GM23248 (cell line): Measurements from ENCODE around the gene GPX4.

Experiments used
- EZH2 ChIP-seq: fragments of 200-600 bp; sonication (generic); IDR thresholded peaks from 2 replicates; pipeline ENCODE4 v1.6.1; 2018; ENCODE audit warnings: antibody characterized with exemption, mild to moderate bottlenecking; ENCODE audit not compliant: insufficient read depth, poor library complexity, severe bottlenecking
- EZH2phosphoT487 ChIP-seq: fragments of 200-600 bp; sonication (generic); IDR thresholded peaks from 2 replicates; pipeline ENCODE4 v1.6.1; 2018; ENCODE audit warnings: antibody characterized with exemption, moderate library complexity, mild to moderate bottlenecking, low read depth; ENCODE audit not compliant: insufficient read depth

- TF ChIP-seq EZH2 (no peak), EZH2phosphoT487 (no peak)
These were observed 51.0 kb downstream of the GPX4 start for GRCh38 chr19:1154731-1155351.
